H4 (cell line): ENCODE measurements around the gene TMEM120B. TPM values are rescaled to one million over a fixed set of nuclear protein-coding genes. Genes with fewer than 3 reads are reported as not detected.
"Not testable (repeated sequence)": the region's sequence is repeated elsewhere in the genome, so short reads cannot be mapped to it uniquely, and the experiment has no call there.

ENCODE experiments used
- DNase-seq: peaks from one replicate; pipeline ENCODE4 v3.0.0-alpha.2; 2015; ENCODE audit warnings: low spot score
- total RNA-seq: library from RNA; depleted of rRNA; stranded (reverse); fragments of >200 nt; shearing (Covaris generic); gene quantifications from 2 replicates; pipeline ENCODE4 v1.2.3, GENCODE V29; 2014

The TMEM120B gene
- total RNA-seq, 1 experiment from 2014 or later, result 5.0 TPM

DNA sequence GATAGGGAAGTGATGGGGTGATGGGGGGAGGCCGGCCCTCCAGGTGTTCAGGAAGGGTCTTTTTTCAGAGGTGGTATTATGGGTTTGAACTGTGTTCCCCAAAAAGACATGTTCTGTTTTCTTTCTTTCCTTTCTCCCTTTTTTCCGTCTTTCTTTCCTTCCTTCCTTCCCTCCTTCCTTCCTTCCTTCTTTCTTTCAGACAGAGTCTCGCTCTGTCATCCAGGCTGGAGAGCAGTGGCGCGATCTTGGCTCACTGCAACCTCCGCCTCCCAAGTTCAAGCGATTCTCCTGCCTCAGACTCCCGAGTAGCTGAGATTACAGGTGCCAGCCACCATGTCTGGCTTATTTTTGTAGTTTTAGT is 3.5 kb upstream of the TMEM120B start:
- DNase-seq, result not testable (repeated sequence)

DNA sequence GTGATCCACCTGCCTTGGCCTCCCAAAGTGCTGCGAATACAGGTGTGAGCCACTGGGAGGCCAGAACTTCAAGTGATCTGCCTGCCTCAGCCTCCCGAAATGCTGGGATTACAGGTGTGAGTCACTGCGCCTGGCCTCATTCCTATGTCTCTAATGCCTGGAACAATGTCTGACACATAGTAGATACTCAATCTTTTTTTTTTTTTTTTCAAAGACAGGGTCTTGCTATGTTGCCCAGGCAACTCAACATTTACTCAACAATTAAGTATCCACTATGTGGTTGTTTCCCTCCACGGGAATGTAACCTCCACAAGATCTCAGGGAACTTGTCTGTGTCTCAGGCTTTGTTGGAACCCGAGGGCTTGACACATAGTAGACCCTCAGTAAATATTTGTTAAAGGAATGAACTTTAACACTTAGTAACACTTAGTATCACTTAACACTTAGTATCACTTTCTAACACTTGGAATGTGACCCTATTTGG is 3.0 kb upstream of the TMEM120B start:
- DNase-seq, result no peak

DNA sequence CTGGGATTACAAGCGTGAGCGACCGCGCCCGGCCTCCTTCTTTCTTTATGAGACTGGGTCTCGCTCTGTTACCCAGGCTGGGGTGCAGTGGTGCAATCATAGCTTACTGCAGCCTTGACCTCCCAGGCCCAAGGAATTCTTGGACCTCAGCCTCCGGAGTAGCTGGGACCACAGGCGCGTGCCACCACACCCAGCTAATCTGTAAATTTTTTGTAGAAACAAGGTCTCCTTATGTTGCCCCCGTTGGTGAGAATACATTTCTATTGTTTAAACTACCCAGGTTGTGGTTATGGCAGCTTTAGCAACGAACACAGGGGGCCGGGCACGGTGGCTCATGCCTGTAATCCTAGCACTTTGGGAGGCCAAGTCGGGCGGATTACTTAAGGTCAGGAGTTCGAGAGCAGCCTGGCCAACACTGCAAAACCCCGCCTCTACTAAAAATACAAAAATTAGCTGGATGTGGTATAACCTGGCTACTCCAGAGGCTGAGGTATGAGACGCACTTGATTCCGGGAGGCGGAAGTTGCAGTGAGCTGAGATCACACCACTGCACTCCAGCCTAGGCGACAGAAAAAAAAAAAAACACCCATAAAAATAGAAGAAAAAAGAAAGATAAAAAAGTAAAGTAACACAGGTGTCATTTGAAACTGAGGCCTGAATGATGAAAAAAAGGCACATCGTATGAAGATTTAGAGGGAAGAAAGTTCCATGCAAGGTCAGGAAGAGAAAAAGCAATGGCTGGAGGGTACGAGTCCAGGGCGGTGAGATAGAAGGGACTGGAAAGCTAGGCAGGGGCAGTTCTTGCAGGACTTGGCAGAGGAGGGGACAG is 977 bp upstream of the TMEM120B start:
- DNase-seq, result no peak

DNA sequence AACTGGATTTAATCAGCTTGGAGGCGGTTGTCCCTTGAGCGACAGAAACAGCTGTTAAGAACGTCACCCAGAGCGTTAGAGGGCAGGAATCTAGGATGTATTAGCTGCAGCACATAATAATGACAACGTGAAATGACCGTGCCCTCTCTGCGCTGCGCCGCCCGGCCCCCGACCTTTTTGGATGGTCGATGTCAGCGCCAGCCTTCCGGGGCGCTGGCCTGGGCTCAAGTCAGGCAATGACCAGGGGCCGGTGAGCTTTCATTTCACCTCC is 427 bp upstream of the TMEM120B start:
- DNase-seq, result no peak

DNA sequence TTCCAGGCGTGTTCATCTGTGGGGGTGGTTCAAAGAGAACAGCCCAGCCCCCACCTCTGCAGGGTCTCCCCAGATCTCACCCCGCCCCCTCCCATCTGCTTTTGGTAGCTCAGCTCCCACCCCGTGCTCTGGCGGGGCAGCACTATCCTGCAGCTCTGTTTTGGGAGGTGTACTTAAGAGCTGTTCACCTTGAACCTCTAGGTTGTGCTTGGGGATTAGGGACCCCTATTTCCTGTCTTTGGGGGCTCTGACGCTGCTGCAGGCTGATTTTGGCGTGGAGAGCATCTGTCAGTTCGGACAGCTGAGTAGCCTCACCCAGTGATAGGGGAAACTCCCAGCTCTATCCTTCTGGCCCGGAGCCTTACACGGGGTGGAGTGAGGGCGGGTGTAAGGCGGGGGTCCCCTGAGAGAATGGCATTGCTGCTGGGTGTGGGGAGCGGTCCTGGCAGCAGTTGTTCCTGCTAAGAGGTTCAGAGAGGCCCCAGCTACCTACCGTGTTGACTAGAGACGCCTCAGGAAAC is 765 bp downstream of the TMEM120B start:
- no peak for DNase-seq

DNA sequence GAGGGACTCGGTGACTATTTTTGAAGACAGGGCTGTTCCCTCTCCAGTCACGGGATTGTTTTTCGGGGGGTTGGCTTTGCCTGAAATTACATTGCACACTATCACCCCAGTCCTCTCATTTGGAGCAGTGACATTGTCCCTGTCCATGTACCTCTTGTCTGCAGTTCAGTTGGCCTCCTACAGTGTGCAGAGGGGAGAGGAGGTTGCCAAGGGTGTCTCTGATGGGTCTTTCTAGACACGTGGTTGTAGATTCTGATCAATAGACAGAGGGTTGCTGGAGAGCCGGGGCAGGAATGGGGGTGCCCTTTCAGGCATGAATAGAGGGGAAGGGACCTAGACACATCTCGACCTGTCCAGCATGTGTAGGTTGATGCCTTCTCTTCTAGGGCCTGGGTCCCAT is 1.2 kb downstream of the TMEM120B start:
- no peak for DNase-seq

DNA sequence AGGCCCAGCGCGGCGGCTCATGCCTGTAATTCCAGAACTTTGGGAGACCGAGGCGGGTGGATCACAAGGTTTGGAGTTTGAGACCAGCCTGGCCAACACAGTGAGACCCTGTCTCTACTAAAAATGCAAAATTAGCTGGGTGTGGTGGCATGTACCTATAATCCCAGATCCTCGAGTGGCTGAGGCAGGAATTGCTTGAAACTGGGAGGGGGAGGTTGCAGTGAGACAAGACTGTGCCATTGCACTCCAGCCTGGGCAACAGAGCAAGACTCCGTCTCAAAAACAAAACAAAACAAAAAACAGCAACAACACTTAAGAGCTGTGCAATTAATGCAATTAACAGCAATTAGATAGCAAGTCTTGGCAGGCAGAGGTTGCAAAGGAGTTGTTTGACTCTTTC is 2.5 kb downstream of the TMEM120B start:
- not testable (repeated sequence) for DNase-seq

DNA sequence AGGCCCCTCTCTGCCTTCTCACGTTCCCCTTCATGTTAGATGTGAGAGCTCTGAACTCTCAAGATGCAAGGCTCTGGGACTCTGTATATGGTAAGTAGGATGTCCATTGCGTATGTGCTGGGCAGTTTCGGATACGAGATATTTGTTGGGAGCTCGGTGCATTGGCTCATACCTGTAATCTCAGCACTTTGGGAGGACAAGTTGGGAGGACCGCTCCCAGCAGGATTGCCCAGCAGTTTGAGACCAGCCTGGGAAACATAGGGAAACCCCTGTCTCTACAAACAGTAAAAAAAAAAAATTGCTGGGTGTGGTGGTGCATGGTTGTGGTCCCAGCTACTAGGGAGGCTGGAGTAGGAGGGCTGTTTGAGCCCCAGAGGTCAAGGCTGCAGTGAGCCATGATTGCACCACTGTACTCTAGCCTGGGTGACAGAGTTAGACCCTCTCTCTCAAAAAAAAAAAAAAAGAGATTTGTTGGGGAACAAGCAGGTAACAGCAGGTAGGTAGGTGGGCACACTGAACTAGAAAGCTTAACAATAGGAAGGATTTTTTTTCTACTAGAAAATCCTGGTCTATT is 3.4 kb downstream of the TMEM120B start:
- DNase-seq, result no peak

DNA sequence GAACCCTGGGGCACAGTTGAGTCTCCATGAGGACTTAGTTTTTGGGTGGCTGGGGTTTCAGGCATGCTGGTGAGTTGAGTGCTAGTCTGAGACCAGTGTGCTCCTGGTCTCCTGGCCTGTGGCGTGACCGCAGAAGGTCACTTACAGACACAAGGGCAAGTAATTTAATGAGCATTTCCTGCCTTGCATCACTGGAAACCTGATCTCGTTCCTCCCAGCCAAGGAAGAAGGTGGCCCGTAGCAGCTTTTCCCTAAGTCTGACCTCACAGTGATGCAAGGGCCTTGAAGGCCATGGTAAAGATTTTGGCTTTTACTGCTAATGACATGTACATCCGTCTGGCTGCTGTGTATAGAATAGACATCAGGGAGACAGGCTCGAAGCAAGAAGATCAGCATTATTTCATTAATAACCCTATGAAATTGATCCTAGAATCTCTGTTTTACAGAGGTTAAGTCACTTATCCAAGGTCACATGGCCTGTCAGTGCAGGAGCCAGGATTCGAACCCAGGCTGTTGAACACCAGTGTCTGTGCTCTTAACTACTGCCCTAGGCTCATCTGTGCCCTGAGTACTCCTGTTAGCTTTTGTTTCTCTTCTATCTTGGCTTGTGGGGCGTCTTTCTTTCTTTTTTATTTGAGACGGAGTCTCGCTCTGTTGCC is 4.6 kb downstream of the TMEM120B start:
- DNase-seq, result peak; percentile 91

DNA sequence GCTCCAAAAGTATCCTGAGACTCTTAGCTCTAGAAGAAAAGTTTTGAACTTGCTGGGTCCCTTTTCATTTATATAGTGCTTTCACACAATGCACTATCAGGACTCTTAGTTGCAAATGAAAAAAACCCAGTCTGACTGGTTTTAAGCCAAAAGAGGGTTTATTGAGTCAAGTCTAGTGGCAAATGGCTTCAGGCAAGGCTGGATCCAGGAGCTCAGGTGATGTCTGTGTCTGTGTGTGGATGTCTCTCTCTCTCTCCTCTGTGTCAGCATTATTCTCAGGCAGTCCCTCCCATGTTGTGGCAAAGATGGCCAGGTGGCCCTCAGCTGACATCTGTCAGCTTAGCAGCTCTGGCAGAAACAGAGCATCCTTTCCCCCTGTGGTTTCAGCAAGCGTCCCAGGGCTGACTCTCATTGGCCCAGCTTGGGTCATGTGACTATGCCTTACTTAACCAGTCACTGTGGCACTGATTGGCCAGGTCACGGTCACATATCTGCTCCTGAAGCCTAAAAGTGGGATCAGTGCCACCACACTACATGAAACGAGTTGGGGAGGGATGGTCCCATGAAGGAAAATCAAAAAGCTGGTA is 6.2 kb downstream of the TMEM120B start:
- no peak for DNase-seq

DNA sequence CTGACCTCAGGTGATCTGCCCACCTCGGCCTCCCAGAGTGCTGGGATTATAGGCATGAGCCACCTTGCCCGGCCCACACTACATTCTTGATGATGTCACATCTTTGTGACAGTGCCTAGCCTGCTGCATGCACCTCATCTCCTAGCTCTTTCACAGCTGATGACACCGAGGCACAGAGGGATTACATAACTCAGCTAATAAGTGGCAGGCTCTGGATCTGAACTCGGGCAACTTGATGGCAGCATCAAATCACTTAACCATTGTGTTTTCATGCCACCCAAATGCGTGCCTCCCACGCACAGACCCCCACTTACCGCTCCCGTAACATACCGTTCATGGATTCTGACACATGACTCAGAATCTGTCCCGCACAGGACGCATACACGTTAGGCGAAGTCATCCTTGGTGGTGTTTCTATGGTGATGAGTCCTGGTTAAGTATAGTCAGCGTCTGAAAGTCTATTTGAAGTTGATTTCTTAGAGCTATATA is 7.4 kb downstream of the TMEM120B start:
- peak; percentile 51 for DNase-seq

DNA sequence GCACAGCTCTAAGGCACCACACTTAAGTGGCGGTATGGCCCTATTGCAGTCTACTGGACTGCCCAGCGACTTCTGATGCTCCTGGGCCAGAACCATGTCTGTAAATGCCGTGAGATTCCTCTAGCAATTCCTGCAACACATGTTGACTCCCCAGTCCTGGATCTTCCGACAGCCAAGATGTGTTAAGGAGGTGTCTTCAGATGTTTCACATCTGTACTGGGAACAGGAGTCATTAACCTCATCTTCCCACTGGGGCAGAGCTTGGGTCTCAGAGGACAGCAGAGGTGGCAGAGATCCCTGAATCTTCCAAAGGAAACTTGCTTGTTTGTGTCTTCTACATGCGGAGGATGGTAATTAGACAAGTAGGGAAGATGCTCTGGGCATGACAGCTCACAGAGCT is 8.2 kb downstream of the TMEM120B start:
- no peak for DNase-seq

DNA sequence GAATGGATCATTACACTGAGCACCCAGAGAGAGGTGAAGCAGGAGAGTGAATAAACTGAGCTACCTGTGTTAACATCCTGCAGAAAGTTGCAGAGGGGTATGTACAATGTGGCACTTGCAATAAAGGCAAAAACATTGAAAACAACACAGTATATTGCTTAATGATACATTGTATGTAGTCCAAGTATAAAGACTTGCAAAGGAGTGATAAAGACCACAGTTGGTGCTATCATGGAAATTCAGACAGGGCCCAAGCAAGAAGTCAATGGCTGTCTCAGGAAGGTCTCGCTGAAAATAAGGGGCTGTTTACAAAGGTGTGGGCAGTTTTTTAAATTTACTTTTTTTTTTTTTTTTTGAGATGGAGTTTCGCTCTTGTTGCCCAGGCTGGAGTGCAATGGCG is 10.0 kb downstream of the TMEM120B start:
- DNase-seq, result no peak

DNA sequence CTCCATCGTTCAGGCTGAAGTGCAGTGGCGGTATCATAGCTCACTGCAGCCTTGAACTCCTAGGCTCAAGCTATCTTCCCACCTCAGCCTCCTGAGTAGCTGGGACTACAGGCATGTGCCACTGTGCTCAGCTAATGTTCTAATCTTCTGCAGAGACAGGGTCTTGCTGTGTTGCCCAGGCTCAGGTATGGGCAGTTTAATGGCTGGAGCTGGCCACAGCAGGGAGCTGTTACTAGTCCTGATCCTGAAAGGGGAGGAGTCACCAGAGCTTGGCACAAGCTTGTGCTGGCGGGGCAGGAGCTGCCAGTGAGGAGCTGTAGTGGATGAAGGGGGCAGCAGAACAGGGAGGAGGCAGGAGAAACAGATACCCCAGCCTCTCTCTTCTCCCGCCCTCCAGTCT is 10.6 kb downstream of the TMEM120B start:
- no peak for DNase-seq

DNA sequence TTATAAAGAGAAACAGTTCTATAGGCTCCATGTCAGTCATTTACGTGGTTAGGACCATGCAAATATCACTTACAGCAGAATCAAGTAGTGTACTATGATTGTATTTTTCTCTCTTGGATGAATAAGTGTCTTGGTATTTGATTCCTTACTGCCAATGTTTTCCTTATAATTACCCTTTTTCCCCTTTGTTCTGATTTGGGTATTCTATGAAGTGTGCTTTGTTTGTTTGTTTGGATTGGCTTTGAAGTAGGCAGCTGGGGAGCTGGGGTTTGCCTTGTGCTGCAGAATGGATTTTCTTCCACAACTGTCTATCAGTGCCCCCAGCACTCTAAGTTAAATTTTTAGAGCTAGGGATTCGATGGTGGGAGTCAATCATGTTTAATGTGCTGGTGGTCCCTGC is 12.4 kb downstream of the TMEM120B start:
- DNase-seq, result no peak

DNA sequence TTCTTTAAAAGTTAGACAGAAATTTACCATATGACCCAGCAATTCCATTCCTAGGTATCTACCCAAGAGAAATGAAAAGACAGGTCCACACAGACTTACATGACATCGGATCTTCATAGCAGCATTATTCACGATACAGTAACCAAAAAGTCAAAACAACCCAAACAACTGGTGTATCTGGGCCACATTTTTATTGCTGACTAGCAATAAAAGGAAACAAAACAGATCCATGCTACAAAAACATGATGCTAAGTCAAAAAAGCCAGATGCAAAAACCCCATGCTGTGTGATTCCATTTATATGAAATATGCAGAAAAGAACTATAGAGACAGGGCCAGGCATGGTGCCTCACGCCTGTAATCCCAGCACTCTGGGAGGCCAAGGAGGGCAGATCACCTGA is 12.9 kb downstream of the TMEM120B start:
- DNase-seq, result no peak

DNA sequence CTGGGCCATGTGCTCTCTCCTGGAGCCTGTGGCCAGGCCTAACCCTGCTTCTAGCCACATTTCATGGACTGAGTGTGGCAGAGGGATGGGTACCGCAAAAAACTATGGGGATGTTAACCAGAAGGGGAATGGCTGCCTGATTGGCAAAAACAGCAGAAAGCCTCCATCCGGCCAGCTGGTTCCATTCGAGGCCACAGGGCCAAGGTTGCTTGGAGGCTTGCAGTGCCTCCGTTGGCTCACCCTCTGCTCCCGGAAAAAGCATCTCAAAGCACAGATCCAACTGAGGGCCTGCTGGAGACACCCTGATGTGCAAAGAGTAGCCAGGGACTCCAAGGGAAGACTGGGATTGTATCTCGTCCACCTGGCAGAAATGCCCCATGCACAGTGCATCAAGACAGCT is 16.5 kb downstream of the TMEM120B start:
- DNase-seq, result no peak

DNA sequence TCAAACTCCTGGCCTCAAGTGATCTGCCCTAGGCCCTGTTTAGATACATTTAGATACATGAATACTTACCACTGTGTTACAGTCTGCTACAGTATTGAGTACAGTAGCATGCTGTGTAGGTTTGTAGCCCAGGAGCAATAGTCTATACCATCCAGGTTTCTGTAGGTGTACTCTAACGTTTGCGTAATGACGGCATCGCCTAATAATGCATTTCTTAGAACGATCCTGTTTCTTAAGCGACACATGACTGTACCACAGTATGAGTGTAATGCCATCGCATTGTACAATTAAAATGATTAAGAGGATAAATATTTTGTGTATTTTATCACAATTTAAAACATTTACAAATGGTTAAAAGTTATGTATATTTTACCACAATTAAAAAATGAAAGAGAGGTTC is 18.9 kb downstream of the TMEM120B start:
- no peak for DNase-seq

DNA sequence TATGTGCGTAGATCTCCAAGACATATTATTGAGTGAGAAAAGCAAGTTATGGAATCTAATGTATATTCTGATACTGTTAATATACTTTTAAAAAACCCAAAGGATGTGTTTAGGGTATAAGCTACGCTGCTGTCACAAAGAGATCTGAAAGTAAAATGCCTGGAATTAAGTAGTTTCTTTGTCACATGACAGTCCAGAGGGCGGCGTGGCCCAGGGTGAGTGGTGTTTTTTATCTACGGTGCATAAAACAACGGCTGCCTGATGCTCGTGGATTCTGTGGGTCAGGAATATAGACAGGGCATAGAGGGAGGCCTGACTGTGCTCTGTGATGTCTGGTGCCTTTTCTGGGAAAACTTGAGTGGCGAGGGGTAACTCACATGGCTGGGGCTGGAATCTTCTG is 21.3 kb downstream of the TMEM120B start:
- DNase-seq, result no peak

DNA sequence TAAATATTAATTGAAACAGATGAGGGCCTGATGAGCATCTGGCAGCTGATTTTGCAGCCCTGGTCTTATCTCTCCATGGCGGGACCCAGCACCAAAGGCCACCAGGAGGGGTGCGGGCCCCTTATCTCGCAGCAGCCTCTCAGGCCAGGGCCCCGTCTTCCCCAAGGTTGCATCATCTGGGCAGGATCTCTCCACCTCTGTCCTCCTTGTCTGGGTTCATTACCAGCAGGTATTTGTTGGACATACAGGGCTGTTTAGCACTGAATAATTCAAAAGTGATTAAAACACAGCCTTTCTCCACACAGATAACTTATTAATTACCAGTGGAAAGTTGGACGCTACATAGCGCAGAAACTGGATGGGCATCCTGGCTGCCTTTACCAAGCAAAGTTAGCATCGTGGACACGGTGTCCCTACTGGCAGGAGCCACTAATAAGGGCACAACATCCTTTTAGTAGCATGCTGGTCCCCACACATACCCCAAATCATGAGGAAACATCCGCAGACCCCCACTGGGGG is 25.8 kb downstream of the TMEM120B start:
- no peak for DNase-seq

DNA sequence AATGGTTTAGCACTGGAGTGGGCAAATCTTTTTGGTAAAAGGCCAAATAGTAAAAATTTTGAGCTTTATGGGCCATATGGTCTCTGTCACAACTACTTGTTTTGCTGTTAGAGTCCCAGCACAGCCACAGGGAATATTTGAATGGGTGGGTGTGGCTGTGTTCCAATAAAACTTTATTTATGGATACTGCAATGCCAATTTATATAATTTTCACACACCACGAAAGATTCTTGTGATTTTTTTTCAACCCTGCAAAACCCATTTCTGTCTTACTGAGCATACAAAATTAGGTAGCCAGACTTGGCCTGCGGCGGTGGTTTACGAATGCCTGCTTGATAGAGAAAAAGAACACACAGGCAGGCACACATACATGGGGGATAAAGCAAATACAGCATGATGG is 28.3 kb downstream of the TMEM120B start:
- no peak for DNase-seq

DNA sequence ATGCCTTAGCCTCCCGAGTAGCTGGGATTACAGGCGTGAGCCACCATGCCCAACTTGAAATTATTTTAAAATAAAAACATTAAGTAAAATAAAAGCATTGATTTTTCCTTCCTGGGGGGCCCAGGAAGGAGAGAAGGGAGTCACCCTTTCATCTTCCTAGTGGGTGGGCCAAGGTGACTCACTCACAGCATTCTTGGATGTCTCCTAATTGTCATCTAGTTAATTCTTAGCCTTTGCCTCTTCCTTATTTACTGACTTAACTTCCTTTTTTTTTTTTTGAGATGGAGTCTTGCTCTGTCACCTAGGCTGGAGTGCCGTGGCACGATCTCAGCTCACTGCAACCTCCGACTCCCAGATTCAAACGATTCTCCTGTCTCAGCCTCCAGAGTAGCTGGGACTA is 29.2 kb downstream of the TMEM120B start:
- no peak for DNase-seq
